Upper lobe of left lung (tissue), 6 donors: Measurements from ENCODE around the gene TTC7B. TPM values are rescaled to one million over a fixed set of nuclear protein-coding genes. Genes with fewer than 3 reads are reported as not detected.

Source experiments
- ATAC-seq, 2 donors: fragments of 200-7000 bp; cut with Tn5 transposase; one replicate each; pipeline ENCODE4 v1.9.1; 2022; ENCODE audit warnings: mild to moderate bottlenecking in 2 of 2, moderate library complexity in 2 of 2; ENCODE audit not compliant: low FRiP score in 2 of 2
- DNase-seq, 2 donors: peaks; one replicate each; pipeline ENCODE4 v3.0.0-alpha.2; 2019 to 2020
- H3K27ac ChIP-seq, 4 donors: fragments of 200-600 bp; sonication (generic); one replicate each; pipeline ENCODE4 v1.5.1; 2016 to 2019
- H3K27me3 ChIP-seq, 4 donors: fragments of 200-600 bp; sonication (generic); one replicate each; pipeline ENCODE4 v1.5.1; 2017 to 2019
- H3K36me3 ChIP-seq, 4 donors: fragments of 200-600 bp; sonication (generic); one replicate each; pipeline ENCODE4 v1.5.1; 2016 to 2019
- H3K4me1 ChIP-seq, 4 donors: fragments of 200-600 bp; sonication (generic); one replicate each; pipeline ENCODE4 v1.5.1; 2018 to 2019
- H3K4me3 ChIP-seq, 4 donors: fragments of 200-600 bp; sonication (generic); one replicate each; pipeline ENCODE4 v1.5.1; 2017 to 2019; ENCODE audit warnings: mild to moderate bottlenecking in 2 of 4, moderate library complexity in 1 of 4
- H3K9me3 ChIP-seq, 4 donors: fragments of 200-600 bp; sonication (generic); one replicate each; pipeline ENCODE4 v1.5.1; 2018 to 2019
- CTCF ChIP-seq, 6 experiments: fragments of 450-650 bp in 4 of 6; fragments of 200-600 bp in 2 of 6; sonication (generic) in 2 of 6; IDR thresholded peaks; one replicate each; pipeline ENCODE4 v1.5.1; 2016 to 2019; ENCODE audit warnings: antibody characterized with exemption in 6 of 6
- EP300 ChIP-seq, 4 donors: sonication (generic); formaldehyde crosslinking; IDR thresholded peaks; one replicate each; pipeline ENCODE4 v1.5.1; 2017; ENCODE audit warnings: antibody characterized with exemption in 4 of 4, control low read depth in 2 of 4
- POLR2A ChIP-seq, 4 donors: fragments of 450-650 bp; IDR thresholded peaks; one replicate each; pipeline ENCODE4 v1.5.1; 2016 to 2017; ENCODE audit warnings: antibody characterized with exemption in 4 of 4, mild to moderate bottlenecking in 2 of 4
- POLR2AphosphoS5 ChIP-seq, 2 donors: sonication (generic); formaldehyde crosslinking; IDR thresholded peaks; one replicate each; pipeline ENCODE4 v1.5.1; 2017; ENCODE audit warnings: antibody characterized with exemption in 2 of 2
- WGBS, 2 donors: methylation state at CpG; one replicate each; pipeline ENCODE4 v1.1.5; 2017 to 2018; 5-methylcytosine and 5-hydroxymethylcytosine counted together
- total RNA-seq, 6 donors: library from RNA; depleted of rRNA in 4 of 6; stranded (reverse); fragments of >200 nt in 4 of 6; gene quantifications; one replicate each; pipeline versions ENCODE4 v1.1.0 to v1.2.1, GENCODE V29; 2016 to 2021
- donor health status: DM: no; HTN: no; CAD: no; lungs with moderate emphysema.
- donor health status: DM: no; HTN: yes; CAD: no; lungs with severe emphysema.

TTC7B gene
- total RNA-seq, 6 donors from 2014 or later: 13.5 to 87.3 (median 37.5) TPM

GRCh38 chr14:90614696-90615516 is 201.3 kb downstream of the TTC7B start:
- ATAC-seq (no peak), DNase-seq (no peak)
- Histone ChIP-seq H3K4me3 (no peak overlapping the region), H3K36me3 (peaks cover 0 to 7% (median 3%) of the 10 kb centered on the region in 4 donors), H3K9me3 (no peaks in the 10 kb centered on the region), H3K4me1 (peaks cover 10 to 27% (median 17%) of the 10 kb centered on the region in 4 donors), H3K27me3 (no peaks in the 10 kb centered on the region), H3K27ac (no peak overlapping the region)
- no peak for TF ChIP-seq POLR2A (IDR thresholded peaks at IDR 0.05)
- no peak for TF ChIP-seq POLR2AphosphoS5 (IDR thresholded peaks at IDR 0.05)
- TF ChIP-seq CTCF (IDR thresholded peaks at IDR 0.05): no peak
- no peak for TF ChIP-seq EP300 (IDR thresholded peaks at IDR 0.05)
- 86 to 89% methylated on average over 10 of the region's 10 CpGs for WGBS, 2 donors

- 86 to 91% methylated on average over 4 of the region's 4 CpGs for WGBS, 2 donors
- ATAC-seq (no peak), DNase-seq (no peak)
- H3K36me3 ChIP-seq: peaks cover 0 to 7% (median 3%) of the 10 kb centered on the region in 4 donors
- TF ChIP-seq EP300 (IDR thresholded peaks at IDR 0.05) (no peak), POLR2A (IDR thresholded peaks at IDR 0.05) (no peak), CTCF (IDR thresholded peaks at IDR 0.05) (no peak), POLR2AphosphoS5 (IDR thresholded peaks at IDR 0.05) (no peak)
- no peaks in the 10 kb centered on the region for H3K9me3 ChIP-seq
- no peak overlapping the region for H3K4me3 ChIP-seq
- no peaks in the 10 kb centered on the region for H3K27me3 ChIP-seq
- H3K4me1 ChIP-seq: peaks cover 10 to 31% (median 17%) of the 10 kb centered on the region in 4 donors
- peak overlapping the region in 1 of 4 donors; percentile 21 for H3K27ac ChIP-seq
These were observed 202.2 kb downstream of the TTC7B start for GRCh38 chr14:90613997-90614396.

- no peak for DNase-seq
- Histone ChIP-seq H3K27ac (peak overlapping the region in 1 of 4 donors; percentile 21), H3K4me1 (peaks cover 10 to 31% (median 17%) of the 10 kb centered on the region in 4 donors), H3K36me3 (peaks cover 0 to 7% (median 3%) of the 10 kb centered on the region in 4 donors), H3K4me3 (no peak overlapping the region), H3K9me3 (no peaks in the 10 kb centered on the region), H3K27me3 (no peaks in the 10 kb centered on the region)
- ATAC-seq: no peak
- no peak for TF ChIP-seq EP300 (IDR thresholded peaks at IDR 0.05)
- TF ChIP-seq POLR2A (IDR thresholded peaks at IDR 0.05): no peak
- TF ChIP-seq POLR2AphosphoS5 (IDR thresholded peaks at IDR 0.05): no peak
- TF ChIP-seq CTCF (IDR thresholded peaks at IDR 0.05): no peak
- 75 to 79% methylated on average over 3 of the region's 3 CpGs for WGBS, 2 donors
These were observed 202.8 kb downstream of the TTC7B start for GRCh38 chr14:90613453-90613852.

GRCh38 chr14:90612801-90613200 is 203.4 kb downstream of the TTC7B start:
- TF ChIP-seq CTCF (IDR thresholded peaks at IDR 0.05) (no peak), POLR2AphosphoS5 (IDR thresholded peaks at IDR 0.05) (no peak), EP300 (IDR thresholded peaks at IDR 0.05) (no peak), POLR2A (IDR thresholded peaks at IDR 0.05) (no peak)
- Histone ChIP-seq H3K36me3 (peaks cover 0 to 5% (median 2%) of the 10 kb centered on the region in 4 donors), H3K27ac (peak overlapping the region in 1 of 4 donors; percentile 12), H3K4me1 (peaks cover 10 to 31% (median 17%) of the 10 kb centered on the region in 4 donors), H3K4me3 (no peak overlapping the region), H3K27me3 (no peaks in the 10 kb centered on the region), H3K9me3 (no peaks in the 10 kb centered on the region)
- DNase-seq: no peak
- WGBS, 2 donors: 64 to 66% methylated on average over 3 of the region's 3 CpGs
- ATAC-seq: no peak
